ENCODE data around the gene AZGP1.
"Not testable (repeated sequence)": the region's sequence is repeated elsewhere in the genome, so short reads cannot be mapped to it uniquely, and the experiment has no call there.

AZGP1 gene

DNA sequence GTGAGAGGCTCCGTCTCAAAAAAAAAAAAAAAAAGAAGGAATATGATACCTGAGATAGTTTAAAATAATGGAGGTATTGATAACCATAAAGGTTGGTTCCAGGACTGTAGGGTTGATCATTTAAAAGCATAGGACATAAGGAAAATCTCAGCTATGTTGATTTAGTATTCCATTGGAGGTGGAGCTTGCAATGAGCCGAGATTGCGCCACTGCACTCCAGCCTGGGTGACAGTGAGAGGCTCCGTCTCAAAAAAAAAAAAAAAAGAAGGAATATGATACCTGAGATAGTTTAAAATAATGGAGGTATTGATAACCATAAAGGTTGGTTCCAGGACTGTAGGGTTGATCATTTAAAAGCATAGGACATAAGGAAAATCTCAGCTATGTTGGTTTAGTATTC is 23.2 kb downstream of the AZGP1 start:
- not testable (repeated sequence) for DNase-seq (ENCODE audit: low read depth in 2 of 2)

DNA sequence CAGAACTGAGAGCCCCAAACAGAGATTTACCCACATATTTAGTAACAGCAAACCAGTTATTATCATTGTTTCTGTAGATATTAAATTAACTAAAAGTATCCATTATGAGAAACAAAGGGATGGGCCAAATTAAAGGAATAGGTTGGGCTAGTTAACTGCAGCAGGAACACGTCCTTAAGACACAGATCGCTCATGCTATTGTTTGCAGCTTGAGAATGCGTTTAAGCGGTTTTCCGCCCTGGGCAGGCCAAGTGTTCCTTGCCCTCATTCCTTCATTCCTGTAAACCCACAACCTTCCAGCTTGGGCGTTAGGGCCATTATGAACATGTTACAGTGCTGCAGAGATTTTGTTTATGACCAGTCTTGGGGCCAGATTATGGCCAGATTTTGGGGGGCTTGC is 25.0 kb downstream of the AZGP1 start:
- DNase-seq (ENCODE audit: low read depth in 2 of 2): not testable (repeated sequence)

DNA sequence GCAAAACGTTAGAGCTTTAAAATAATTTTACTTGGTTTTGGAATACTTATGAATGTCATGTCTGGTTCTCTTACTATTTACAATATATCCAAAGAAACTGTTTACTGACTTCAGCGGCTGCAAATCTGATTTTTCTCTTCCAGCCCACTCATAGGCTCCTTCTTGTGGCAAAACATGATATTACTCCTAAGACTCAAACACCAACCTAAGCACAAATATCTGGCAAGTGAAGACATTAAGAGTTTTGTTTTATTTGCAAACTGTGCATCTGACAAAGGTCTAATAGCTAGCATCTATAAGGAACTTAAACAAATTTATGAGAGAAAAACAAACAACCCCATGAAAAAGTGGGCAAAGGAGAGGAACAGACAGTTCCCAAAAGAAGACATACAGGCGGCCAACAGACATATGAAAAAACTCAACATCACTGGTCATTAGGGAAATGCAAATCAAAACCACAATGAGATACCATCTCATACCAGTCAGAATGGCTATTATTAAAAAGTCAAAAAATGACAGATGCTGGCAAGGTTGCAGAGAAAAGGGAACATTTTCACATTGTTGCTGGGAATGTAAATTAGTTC is 26.1 kb downstream of the AZGP1 start:
- DNase-seq (ENCODE audit: low read depth in 2 of 2): no peak

DNA sequence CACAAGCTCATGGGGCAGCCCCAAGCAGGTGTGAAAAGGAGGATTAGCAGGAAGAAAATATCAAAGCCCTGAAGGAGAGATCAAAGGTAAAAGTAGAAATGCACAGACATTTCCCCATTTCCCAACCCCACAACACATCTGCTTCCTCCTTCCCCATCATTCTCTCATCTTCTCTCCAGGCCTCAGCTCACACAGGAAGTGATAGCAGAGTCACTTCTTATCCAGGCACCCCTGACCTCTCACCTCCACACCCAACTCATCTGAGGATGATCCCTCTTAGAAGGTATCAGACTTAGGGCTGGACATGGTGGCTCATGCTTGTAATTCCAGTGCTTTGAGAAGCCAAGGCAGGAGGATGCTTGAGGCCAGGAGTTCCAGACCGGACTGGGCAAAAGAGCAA is 28.2 kb downstream of the AZGP1 start:
- DNase-seq (ENCODE audit: low read depth in 2 of 2): no peak

DNA sequence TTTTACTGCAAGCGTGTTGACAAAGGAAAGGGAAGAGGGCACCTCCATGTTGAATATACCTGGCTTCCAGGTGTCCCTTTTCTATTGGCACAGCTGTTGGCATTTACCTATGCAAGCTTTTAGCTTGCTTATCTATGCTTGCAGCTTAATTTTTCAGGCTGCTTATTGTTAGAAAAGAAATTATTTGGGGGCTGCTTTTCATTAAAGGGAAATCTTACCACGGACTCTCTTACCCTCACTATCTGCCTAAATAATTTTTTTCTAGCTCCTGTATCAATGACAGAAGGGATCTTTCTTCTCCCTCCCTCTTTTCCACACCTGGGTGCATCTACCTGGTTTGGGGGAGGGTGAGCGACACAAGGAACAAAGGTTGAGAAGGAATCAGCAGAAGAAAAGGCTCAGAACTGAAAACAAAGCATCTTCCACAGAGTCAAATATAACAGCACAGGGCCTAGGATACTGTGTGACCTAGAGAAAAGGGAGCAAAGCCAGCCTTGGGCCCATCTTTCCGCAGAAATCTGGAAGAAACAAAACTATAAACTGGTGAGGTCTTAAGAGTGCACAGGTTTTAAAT is 31.2 kb downstream of the AZGP1 start:
- no peak for DNase-seq (ENCODE audit: low read depth in 2 of 2)

DNA sequence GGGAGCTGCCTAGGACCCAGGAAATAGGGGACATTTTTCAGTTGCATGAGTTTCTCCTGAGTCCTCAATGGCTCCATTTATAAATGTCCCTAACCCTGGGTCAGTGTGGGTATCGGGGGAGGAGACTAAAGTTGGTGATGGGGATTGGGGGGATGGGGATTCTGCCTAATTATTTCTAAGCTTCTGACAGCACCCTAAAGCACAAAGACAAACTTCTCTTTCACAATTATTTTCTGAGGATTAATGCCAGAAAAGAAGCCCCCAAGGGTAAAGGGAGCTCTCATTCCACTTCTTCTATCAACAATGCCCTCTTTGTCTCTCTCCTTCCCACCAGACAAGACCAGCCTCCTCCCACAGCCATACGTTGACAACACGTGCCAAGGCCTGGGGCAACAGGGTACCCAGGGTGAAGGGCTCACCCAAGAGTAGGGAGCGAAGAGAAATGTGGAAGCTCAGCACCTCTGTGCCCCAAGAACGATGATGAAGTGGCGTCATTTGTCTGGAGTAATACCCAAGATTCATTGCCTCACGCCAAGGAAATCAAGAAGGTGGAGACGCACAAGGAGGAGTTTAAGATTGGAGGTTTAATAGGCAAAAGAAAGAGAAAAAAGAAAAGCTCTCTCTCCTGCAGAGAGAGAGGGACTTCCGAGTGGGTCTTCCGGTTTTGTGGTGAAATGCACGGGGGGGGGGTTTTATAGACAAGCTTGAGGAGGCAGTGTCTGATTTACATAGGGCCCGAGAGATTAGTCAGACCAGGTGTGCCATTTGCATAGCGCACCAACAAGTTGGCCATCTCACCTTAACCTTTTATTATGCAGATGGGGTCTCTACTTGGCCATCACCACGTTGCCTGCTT is 32.0 kb downstream of the AZGP1 start:
- no peak for DNase-seq (ENCODE audit: low read depth in 2 of 2)

DNA sequence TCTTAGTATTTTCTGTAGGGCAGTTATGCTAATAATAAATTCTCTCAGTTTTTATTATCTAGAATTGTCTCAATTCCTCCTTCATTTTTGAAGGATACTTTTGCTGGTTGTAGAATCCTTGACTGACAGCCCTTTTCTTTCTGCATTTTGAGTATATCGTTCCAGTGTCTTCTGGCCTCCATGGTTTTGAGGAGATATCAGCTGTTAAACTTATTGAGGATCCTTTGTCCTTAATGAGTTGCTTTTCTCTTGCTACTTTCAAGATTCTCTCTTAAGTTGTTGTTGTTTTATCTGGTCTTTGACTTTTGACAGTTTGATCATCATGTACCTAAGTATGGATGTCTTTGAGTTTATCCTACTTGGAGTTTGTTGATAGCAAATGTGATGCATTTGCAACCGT is 37.5 kb downstream of the AZGP1 start:
- DNase-seq (ENCODE audit: low read depth in 2 of 2): no peak

DNA sequence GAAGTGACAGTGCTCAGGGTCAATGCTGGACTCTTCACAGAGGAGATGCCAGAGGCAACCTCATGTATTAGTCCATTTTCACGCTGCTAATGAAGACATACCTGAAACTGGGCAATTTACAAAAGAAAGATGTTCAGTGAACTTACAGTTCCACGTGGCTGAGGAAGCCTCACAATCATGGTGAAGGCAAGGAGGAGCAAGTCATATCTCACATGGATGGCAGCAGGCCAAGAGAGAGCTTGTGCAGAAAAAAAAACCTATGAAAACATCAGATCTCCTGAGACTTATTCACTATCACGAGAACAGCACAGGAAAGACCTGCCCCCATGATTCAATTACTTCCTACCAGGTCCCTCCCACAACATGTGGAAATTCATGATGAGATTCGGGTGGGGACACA is 40.8 kb downstream of the AZGP1 start:
- not testable (repeated sequence) for DNase-seq (ENCODE audit: low read depth in 2 of 2)

DNA sequence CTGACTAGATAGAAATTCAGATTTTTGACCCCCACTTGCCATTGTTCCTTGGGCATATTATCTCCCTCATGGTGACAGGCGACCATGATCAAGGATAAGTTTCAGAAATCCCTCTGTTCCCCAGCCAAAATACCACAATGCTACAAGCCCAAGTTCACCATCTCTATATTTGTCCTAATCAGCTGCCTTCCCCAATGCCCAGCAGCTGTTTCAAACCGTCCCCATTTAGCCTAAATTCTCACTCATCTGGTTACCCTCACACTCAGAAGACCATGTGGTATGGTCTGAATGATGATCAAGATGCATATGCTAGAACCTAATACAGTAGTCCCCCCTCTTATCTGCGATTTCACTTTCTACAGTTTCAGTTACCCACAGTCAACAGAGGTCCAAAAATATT is 45.5 kb downstream of the AZGP1 start:
- no peak for DNase-seq (ENCODE audit: low read depth in 2 of 2)

DNA sequence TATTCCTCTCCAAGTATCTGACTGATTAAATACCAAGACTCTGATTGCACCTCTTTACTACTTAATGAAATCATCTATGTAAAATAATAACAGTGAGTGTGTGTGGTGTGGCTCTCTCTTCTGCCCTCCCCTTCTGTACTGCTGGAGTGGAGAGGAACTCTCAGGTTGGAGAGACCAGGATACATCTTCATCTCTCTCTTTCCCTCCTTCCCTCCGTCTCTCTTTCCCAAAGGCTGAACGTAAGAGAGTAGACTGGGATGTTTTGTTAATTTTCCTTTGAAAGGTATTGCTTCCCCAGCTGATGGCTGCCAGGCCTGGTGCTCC is 46.1 kb downstream of the AZGP1 start:
- no peak for DNase-seq (ENCODE audit: low read depth in 2 of 2)

DNA sequence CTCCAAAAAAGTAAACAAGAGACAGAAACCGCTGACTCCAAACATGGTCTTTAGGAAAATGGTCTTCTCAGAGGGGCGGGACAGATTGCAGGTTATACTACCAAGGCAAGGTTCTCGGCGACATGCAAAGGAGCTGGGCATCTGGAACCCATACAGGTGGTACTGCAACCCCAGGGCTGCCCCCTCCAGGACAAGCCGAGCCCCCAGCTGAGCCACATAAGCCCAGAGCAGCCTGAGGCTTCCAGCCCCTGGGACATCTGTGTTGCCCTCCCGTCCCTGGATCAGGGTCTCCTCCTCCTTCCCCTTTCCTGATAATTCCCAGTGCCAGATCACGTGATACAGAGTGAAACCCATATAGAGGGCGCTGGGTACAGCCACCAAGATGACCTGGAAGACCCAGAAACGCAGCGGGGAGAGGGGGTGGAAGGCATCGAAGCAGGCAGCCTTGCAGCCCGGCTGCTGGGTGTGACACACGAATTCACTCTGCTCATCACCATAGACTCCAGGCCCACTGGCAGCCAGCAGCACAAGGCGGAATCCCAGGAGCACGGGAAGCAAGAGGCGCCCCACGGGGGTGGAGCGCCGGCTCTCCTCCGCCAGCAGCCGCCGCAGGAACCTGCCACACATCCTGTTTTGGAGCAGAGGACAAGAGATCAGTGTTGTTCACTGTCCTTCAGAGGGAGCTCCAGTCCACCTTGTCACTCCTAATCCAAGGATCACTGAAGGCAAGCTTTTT is 46.7 kb downstream of the AZGP1 start, which contains the start of gene GJC3:
Gene GJC3, minus strand, starts transcription at position 627 of the 736 bp plus-strand sequence. Its CDS starts 0 bp downstream, at position 627.
- DNase-seq (ENCODE audit: low read depth in 2 of 2): no peak

DNA sequence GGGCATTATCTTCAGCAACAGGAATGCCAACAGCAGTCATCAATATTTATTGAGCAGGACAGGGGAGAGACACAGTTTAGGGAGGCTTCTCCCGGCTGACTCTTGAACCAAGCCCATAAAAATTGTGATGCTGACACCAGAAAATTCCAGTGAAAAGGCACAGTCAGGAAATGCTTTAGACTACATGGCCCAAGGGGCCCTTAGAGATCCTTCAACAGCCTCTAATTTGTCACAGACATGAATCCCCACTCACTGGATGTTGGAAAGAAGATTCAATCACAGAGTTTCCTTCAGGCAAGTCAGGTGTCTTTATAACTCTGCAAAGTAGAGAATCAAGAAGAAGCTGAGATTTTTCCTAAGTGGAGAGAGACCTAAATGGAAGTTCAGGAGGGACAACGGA is 47.6 kb downstream of the AZGP1 start:
- DNase-seq (ENCODE audit: low read depth in 2 of 2): no peak

DNA sequence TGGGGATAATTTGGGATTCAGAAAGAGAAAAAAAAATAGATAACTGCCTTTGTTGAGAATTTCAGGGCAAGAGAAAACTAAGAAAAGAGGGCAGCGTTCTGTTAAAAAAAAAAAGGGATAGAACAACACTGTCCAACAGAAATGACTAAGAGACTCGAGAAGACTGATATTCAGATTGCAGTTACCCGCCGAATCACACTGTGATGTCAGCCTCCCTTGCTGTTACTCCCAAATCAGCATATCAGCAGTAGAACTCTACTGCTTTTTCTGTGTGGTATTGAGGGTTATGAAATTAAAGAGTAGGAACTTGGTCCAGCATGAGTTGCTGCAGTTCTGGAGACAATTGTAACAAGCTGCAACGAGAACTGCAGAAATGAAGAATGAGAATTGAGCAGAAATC is 48.3 kb downstream of the AZGP1 start:
- DNase-seq (ENCODE audit: low read depth in 2 of 2): no peak

DNA sequence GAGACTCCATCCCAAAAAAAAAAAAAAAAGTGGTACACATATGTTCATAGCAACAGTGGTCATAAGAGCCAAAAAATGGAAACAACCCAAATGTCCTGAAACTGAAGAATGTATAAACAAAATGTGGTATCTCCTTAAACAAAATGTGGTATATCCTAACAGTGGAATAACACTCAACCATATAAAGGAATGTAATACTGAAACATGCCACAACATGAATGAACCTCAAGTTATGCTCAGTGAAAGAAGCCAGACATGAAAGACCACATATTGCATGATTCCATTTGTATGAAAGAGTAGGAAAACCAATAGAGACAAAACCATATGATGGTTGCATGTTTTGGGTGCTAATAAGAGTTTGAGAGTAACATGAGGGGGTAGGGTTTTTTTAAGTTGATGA is 49.5 kb downstream of the AZGP1 start:
- no peak for DNase-seq (ENCODE audit: low read depth in 2 of 2)

DNA sequence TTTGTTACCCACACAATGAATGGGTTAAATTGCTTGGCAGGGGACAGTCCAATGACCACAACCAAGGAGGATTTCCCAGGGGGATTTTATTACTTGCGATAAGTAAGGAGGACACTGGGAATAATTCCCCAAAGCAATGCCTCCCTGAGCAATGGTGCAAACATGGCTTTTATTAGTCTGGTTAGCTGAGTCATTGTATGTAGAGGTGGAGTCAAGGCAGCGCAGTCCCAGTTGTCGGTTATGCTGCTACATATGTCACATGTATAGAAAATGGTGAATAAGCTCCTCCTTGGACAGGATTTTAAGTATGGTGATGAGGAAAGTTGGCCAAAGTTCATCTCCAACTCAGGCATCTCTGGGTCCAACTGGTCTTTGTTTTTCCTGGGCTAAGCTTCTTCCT is 52.6 kb downstream of the AZGP1 start:
- no peak for DNase-seq (ENCODE audit: low read depth in 2 of 2)

DNA sequence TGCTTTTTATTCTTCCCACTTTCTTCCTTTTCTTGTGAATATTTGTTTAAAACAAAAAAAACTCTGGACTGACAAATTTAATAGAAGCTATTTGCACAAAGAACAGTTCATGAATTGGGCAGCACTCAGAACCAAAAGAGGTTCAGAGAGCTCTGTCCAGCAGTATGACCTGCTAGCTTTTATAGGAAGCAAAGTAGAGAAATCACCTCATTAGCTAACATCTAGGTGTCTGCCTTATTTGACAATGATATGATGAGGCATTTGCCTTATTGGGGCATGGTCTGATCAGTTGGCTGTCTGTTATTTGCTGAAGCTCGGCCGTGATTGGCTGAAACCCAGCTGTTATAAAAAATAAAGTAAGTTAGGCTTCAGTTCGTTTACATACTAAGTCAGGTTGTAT is 55.7 kb downstream of the AZGP1 start:
- no peak for DNase-seq (ENCODE audit: low read depth in 2 of 2)

DNA sequence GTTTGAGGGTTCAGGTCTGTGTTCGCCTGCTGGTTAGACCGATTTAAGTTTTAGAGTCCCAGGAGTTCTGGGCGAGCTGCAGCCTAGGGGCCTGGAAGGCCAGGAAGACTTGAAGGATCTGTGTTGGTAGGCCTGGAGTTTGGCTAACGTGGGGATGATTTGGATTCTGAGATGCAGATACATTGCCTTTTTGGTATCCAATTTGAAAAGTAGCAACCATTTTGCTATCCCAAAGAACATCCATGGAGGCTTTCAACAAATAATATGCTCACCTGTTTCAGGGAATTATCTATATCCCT is 56.1 kb downstream of the AZGP1 start:
- no peak for DNase-seq (ENCODE audit: low read depth in 2 of 2)

DNA sequence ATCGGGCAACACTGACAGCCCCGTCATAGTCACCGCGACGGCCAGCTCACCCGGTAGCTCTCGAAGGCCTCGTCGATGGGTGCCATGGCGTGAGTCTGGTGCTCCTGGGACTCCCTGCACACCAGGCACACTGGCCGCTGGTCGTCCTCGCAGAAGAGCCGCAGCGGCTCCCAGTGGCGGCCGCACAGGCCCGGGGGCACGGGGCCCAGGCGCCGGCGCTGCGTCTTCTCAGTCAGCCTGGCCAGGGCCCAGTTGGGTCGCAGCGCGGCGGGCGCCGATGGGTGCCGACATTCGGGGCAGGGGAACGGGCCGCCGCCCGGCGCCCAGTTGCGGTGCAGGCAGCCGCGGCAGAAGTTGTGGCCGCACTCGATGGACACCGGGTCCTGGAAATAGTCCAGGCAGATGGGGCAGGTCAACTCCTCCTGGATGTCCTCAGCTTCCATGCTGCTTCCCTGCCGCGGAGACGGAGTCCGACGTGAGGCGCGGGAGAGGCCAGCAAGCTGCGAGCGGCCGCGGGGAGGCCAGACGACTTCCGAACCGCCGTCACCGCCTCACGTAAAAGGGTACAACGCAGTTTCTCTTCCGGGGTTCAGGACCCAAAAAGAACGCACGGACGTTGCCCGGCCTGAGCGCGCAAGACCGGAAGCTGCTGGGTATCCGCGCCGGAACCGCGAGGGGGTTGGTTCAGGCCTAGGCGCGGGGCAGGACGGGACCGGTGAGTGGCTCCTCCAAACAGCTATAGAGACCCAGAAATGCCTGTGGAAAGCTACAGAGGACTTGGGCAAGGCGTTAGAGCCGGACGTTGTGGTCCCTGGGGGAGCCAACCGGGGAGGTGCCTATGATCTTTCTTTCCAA is 56.6 kb downstream of the AZGP1 start, which contains the start of gene TRIM4:
Gene TRIM4, minus strand, starts transcription at position 572 of the 855 bp plus-strand sequence. Its CDS starts 129 bp downstream, at position 443.
- DNase-seq (ENCODE audit: low read depth in 2 of 2): peak; percentile 90 to 91
